ENCODE measurements around the gene VPS33B. TPM values are rescaled to one million over a fixed set of nuclear protein-coding genes. Genes with fewer than 3 reads are reported as not detected.
A peak's percentile ranks its signal among the peaks of the same experiment; 100 is the strongest.

The VPS33B gene
- 10 to 100 TPM; 22.2 to 22.9 TPM for total RNA-seq

DNA sequence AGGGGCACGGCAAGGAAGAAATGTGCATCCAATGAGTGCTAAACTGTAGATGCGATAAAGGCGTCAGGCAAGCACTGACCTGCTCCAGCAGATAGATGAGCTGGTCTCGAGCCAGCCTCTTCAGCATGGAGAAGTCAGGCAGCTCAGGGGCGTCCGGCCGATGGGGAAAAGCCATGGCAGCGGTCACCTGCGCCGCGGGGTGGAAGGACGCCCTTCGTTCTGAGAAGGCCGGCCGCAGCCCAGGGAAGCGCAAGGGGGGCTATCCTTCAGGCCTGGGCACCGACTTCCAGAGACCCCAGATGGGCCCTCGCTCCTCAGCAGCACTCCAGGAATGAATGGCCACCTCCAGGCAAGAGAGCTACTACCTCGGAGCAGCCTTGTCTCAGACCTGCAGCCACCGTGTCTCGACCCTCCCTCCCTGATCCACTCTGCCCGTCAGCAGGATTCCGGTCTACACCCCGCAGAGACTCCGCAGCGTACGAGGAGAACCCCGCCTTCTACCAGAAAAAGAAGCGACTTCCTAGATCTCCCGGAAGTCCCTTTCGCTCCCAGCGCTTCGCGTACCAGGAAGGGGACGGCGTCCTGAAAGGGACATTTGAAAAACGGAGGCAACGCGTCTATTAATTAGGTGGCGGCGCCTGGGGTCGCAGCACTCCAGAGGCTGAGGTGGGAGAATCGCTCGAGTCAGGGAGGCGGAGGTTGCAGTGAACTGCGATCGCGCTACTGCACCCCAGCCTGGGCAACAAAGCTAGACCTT lies at the start of gene VPS33B:
VPS33B (minus strand) TSS at position 520 of the 757 bp plus-strand sequence; CDS start at position 175, 345 bp downstream.
- ChIA-PET POLR2A (interaction anchor here (1.0 to 1.5 kb wide), 4 partner anchors 10 to 40 kb away, joined by 3 to 4 read pairs (median 4); no protein-coding TSS in a partner anchor), CTCF (interaction anchor here (0.7 to 3.1 kb wide), 6 partner anchors 11 to 250 kb away, joined by 3 to 22 read pairs (median 6); partner anchors contain the start of gene HDDC3)
- peak within 1 kb of the TSS; percentile 90 for H3K27ac Mint-ChIP-seq
- no peaks in the 10 kb centered on the region for H3K9me3 Mint-ChIP-seq
- intact Hi-C loops (cut with micrococcal nuclease) = no loop called here
- H3K4me1 Mint-ChIP-seq (ENCODE audit: low read depth) = peaks cover 30% of the 10 kb centered on the region
- DNase-seq (peak; percentile 82), ATAC-seq (peak; percentile 81)
- H3K27me3 Mint-ChIP-seq = no peaks in the 10 kb centered on the region
- peak within 1 kb of the TSS; percentile 83 for H3K4me3 Mint-ChIP-seq
- H3K36me3 Mint-ChIP-seq (ENCODE audit: low read depth) = no peaks in the 10 kb centered on the region
- TF ChIP-seq, protein P1, sequence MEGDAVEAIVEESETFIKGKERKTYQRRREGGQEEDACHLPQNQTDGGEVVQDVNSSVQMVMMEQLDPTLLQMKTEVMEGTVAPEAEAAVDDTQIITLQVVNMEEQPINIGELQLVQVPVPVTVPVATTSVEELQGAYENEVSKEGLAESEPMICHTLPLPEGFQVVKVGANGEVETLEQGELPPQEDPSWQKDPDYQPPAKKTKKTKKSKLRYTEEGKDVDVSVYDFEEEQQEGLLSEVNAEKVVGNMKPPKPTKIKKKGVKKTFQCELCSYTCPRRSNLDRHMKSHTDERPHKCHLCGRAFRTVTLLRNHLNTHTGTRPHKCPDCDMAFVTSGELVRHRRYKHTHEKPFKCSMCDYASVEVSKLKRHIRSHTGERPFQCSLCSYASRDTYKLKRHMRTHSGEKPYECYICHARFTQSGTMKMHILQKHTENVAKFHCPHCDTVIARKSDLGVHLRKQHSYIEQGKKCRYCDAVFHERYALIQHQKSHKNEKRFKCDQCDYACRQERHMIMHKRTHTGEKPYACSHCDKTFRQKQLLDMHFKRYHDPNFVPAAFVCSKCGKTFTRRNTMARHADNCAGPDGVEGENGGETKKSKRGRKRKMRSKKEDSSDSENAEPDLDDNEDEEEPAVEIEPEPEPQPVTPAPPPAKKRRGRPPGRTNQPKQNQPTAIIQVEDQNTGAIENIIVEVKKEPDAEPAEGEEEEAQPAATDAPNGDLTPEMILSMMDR (IDR thresholded peaks at IDR 0.05) = no peak

DNA sequence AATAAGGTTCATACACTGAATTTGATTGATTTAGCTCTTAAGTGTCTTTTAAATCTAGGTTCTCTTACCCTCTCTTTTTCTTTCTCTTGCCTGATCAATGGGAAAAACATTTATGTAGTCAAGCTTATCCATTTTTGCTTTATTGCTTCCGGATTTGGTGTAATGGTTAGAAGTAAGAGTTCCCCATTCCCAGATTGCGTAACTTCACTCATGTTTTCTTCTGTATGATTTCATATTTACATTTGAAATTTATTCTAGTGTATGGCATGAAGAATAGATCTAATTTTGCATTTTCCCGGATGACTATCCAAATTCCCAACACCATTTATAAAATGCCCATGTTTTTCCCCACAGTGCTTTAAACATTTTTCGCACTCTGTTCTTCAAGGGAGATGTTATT lies 49.8 kb upstream of the VPS33B start:
- H3K4me3 Mint-ChIP-seq = no peak overlapping the region
- no peaks in the 10 kb centered on the region for H3K36me3 Mint-ChIP-seq (ENCODE audit: low read depth)
- ATAC-seq = no peak
- intact Hi-C loops (cut with micrococcal nuclease) = no loop called here
- no peaks in the 10 kb centered on the region for H3K9me3 Mint-ChIP-seq
- H3K27me3 Mint-ChIP-seq = peaks cover 11% of the 10 kb centered on the region
- TF ChIP-seq, protein P1 (IDR thresholded peaks at IDR 0.05) = no peak
- POLR2A ChIA-PET = no interaction called here
- CTCF ChIA-PET = interaction anchor here (1.0 kb wide), 1 partner anchor 175 kb away, joined by 3 read pairs; no protein-coding TSS in a partner anchor
- H3K4me1 Mint-ChIP-seq (ENCODE audit: low read depth) = no peaks in the 10 kb centered on the region
- no peak for DNase-seq
- H3K27ac Mint-ChIP-seq = no peak overlapping the region

DNA sequence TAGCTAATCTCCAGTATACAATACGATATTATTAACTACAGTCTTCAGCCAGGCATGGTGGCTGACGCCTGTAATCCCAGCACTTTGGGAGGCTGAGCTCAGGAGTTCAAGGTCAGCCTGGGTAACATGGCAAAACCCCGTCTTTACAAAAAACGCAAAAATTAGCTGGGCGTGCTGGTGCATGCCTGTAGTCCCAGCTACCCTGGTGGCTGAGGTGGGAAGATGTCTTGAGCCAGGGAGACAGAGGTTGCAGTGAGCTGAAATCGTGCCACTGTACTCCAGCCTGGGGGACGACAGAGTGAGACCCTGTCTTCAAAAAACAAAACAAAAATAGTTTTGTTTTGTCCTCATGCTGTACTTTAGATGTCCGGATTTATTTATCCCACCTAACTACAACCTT lies 48.5 kb upstream of the VPS33B start:
- no peaks in the 10 kb centered on the region for H3K9me3 Mint-ChIP-seq
- DNase-seq (no peak), ATAC-seq (no peak)
- intact Hi-C loops (cut with micrococcal nuclease) = no loop called here
- H3K27ac Mint-ChIP-seq = no peak overlapping the region
- H3K27me3 Mint-ChIP-seq = peaks cover 11% of the 10 kb centered on the region
- H3K36me3 Mint-ChIP-seq (ENCODE audit: low read depth) = no peaks in the 10 kb centered on the region
- ChIA-PET CTCF (no interaction called here), POLR2A (no interaction called here)
- H3K4me1 Mint-ChIP-seq (ENCODE audit: low read depth) = no peaks in the 10 kb centered on the region
- no peak overlapping the region for H3K4me3 Mint-ChIP-seq
- TF ChIP-seq, protein P1 (IDR thresholded peaks at IDR 0.05) = no peak

DNA sequence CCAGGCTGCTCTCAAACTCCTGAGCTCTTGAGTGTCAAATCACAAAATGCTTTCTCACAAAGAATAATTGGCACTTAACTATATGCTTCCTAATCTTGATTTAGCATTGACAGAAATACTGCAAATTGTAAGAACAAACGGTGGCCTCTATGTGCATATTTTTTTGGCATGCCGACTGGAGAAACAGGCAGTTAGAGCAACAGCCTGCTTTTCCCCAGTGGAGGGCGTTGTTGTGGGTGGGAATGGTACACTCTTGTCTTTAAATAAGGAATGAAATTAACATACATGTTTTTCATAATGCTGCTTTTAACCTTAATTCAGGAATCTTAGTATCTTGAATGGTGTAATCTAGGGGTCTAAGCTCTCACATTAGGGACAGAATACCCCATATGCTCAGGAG lies 46.6 kb upstream of the VPS33B start:
- Mint-ChIP-seq H3K27me3 (peaks cover 11% of the 10 kb centered on the region), H3K4me1 (ENCODE audit: low read depth) (no peaks in the 10 kb centered on the region), H3K9me3 (peaks cover 6% of the 10 kb centered on the region), H3K36me3 (ENCODE audit: low read depth) (no peaks in the 10 kb centered on the region), H3K27ac (no peak overlapping the region), H3K4me3 (no peak overlapping the region)
- no peak for DNase-seq
- no peak for ATAC-seq
- intact Hi-C loops (cut with micrococcal nuclease) = no loop called here
- ChIA-PET POLR2A (no interaction called here), CTCF (interaction anchor here (1.6 kb wide), 2 partner anchors 13 to 179 kb away, joined by 4 to 7 read pairs; no protein-coding TSS in a partner anchor)
- TF ChIP-seq, protein P1 (IDR thresholded peaks at IDR 0.05) = no peak

DNA sequence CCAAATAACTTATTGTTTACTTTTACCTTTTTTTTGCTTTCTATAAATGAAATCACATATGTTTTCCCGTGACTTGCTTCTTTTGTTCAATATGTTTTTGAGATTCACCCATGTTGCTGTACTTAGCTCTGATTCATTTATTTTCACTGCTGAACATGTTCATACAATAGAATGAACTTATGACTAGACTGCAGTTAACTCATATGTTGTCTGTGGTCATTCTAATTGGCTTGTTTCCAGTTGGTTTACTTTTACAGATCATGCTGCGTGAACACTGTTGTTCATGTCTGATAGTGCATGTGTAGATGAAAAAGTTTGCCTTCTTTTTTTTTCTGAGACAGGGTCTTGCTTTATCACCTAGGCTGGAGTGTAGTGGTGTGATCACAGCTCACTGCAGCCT lies 46.0 kb upstream of the VPS33B start:
- no peak for ATAC-seq
- ChIA-PET CTCF (interaction anchor here (1.1 to 1.6 kb wide), 3 partner anchors 12 to 179 kb away, joined by 4 to 7 read pairs (median 4); no protein-coding TSS in a partner anchor), POLR2A (no interaction called here)

More for the DNA sequence above, 46.0 kb upstream of the VPS33B start:
- intact Hi-C loops (cut with micrococcal nuclease) = no loop called here
- peaks cover 6% of the 10 kb centered on the region for H3K9me3 Mint-ChIP-seq
- H3K27ac Mint-ChIP-seq = no peak overlapping the region
- DNase-seq = no peak
- H3K36me3 Mint-ChIP-seq (ENCODE audit: low read depth) = no peaks in the 10 kb centered on the region
- peaks cover 11% of the 10 kb centered on the region for H3K27me3 Mint-ChIP-seq
- no peaks in the 10 kb centered on the region for H3K4me1 Mint-ChIP-seq (ENCODE audit: low read depth)
- H3K4me3 Mint-ChIP-seq = no peak overlapping the region
- TF ChIP-seq, protein P1 (IDR thresholded peaks at IDR 0.05) = no peak
